NCI-H2081 treated with DMSO at 0.1 percent for 48 hours (cell line): ENCODE results near the gene POTEM.
"Not testable (repeated sequence)": the region's sequence is repeated elsewhere in the genome, so short reads cannot be mapped to it uniquely, and the experiment has no call there.

Source experiments
- DNase-seq: peaks from one replicate; lab custom pipeline; 2025; lab: John Stamatoyannopoulos, UW

The POTEM gene

GRCh38 chr14:18967134-18967533 lies at the start of gene POTEM:
TSS of gene POTEM (plus strand) at chr14:18967434. CDS start at chr14:18967486, 52 bp downstream.
- not testable (repeated sequence) for DNase-seq

GRCh38 chr14:18918345-18918744 lies 48.9 kb upstream of the POTEM start:
- DNase-seq, result not testable (repeated sequence)

DNA sequence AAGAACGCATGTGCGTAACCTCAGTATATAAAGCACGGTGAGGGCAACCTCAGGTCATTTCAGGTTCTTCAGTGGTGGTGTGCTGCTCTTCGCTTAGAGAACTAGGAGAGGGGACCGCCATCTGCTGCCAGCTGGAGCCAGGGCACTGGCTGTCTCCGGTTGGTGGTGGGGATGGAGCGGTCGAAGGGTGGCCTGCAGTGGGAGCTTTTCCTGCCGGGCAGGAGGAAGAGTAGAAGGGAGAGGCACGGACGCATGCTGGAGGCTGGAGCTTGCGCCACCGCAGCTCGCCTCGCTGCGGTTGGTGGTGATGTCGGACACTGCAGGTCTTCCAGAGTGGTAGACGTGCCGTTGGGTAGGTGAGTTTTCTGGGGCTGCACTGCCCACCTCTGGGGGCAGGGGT lies 47.2 kb upstream of the POTEM start:
- not testable (repeated sequence) for DNase-seq

GRCh38 chr14:18921055-18921701 lies 46.1 kb upstream of the POTEM start:
- not testable (repeated sequence) for DNase-seq

DNA sequence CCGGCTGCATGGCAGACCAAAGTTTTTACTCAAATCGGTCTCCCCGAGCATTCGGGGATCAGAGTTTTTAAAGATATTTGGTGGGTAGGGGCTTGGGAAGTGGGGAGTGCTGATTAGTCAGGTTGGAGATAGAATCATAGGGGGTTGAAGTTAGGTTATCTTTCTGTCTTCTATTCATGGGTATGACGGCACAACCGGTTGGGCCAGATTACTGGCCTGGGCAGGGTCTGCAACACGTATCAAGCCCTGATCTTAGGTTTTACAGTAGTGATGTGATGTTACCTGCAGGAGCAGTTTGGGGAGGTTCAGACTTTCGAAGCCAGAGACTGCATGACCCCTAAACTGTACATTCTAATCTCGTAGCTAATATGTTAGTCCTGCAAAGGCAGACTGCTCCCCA lies 30.4 kb upstream of the POTEM start:
- not testable (repeated sequence) for DNase-seq

DNA sequence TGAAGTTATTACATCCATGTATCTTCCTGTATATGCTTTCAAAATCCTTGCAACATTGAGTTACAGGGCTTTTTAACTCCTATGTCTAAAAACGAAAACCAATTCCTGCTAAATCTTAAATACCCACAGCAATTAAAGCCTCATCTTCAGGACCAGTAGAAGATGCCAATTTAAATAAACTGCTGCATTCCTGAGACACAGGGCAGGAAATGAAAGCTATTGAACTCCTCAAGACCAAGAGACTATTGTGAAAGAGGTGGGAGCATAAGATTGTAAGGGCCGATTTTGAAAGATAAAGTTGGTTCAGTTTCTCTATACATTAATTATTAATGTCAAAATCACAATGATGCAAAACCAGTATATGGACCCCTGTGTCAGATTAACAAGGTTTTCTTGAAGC lies 28.5 kb upstream of the POTEM start:
- DNase-seq, result not testable (repeated sequence)

- DNase-seq, result not testable (repeated sequence)
These were observed 17.3 kb upstream of the POTEM start for GRCh38 chr14:18949939-18950338.

- not testable (repeated sequence) for DNase-seq
These were observed 14.1 kb upstream of the POTEM start for GRCh38 chr14:18953085-18953484.

- not testable (repeated sequence) for DNase-seq
These were observed 11.4 kb upstream of the POTEM start for GRCh38 chr14:18955816-18956215.

GRCh38 chr14:18961576-18961975 lies 5.7 kb upstream of the POTEM start:
- DNase-seq, result not testable (repeated sequence)

- DNase-seq, result not testable (repeated sequence)
These were observed 5.1 kb upstream of the POTEM start for GRCh38 chr14:18962143-18962542.

GRCh38 chr14:18963276-18963675 lies 4.0 kb upstream of the POTEM start:
- not testable (repeated sequence) for DNase-seq

- DNase-seq, result not testable (repeated sequence)
These were observed 2.4 kb upstream of the POTEM start for GRCh38 chr14:18964878-18965277.

- DNase-seq, result not testable (repeated sequence)
These were observed 35.3 kb downstream of the POTEM start for GRCh38 chr14:19002566-19002965.

DNA sequence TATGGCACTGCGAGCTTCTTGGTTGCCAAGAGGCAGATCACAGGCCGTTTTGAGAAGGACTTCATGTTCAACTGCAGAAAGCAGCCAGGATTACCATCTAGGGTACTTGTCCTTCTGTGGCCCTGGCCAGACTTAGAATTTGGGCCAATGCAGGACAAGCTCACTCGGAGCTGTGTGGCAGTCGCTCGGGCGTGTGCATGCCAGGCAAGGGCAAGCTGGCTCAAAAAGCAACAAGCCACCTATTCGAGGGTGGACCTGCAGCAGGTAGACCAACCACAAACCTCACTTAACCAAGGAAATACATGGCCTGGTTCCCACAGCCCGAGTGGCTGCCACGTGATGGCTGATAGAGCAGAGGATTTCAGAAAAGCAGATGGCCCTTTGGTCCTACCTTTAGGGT lies 39.3 kb downstream of the POTEM start:
- not testable (repeated sequence) for DNase-seq

GRCh38 chr14:19007678-19008077 lies 40.4 kb downstream of the POTEM start:
- not testable (repeated sequence) for DNase-seq

- DNase-seq, result not testable (repeated sequence)
These were observed 43.8 kb downstream of the POTEM start for GRCh38 chr14:19011029-19011428.

DNA sequence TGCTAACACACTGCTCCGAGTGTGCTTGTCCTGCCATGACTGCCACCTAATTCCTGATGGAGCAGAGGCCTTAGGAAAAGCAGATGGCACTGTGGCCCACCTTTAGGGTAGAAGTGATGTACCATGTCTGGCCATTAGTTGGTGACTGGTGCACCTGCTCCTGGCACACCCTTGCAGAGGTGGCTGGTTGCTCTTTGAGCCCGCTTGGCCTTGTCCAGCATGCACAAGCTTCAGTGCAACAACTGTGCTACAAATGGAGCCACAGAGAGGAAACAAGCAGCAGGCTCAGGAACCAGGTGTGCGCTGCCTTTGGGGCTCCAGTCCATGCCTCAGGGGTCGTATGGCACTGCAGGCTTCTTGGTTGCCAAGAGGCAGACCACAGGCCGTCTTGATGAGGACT lies 44.5 kb downstream of the POTEM start:
- not testable (repeated sequence) for DNase-seq

GRCh38 chr14:19015185-19015584 lies 48.0 kb downstream of the POTEM start:
- DNase-seq, result not testable (repeated sequence)

- DNase-seq, result not testable (repeated sequence)
These were observed 57.9 kb downstream of the POTEM start for GRCh38 chr14:19025080-19025589.

- not testable (repeated sequence) for DNase-seq
These were observed 59.6 kb downstream of the POTEM start for GRCh38 chr14:19026649-19027351.

DNA sequence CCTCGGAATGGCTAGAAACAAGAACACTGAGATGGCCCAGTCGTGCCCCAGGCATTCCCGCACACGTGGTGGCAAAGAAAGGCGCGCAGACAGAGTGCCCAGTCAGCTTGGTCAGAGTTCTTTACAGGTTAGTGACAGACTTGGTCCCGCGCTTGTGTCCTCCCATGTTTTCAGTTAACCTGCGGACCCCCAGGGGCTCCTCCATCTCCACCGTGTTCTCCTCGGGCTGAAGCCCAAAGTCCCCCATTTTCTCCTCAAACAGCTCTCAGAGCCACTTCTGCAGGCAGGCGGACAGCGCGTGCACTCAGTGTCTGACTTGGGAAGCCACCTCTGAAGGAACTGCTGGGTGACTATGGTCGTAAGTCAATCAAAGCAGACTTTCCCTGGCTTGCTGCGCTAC lies 60.7 kb downstream of the POTEM start:
- DNase-seq, result not testable (repeated sequence)

DNA sequence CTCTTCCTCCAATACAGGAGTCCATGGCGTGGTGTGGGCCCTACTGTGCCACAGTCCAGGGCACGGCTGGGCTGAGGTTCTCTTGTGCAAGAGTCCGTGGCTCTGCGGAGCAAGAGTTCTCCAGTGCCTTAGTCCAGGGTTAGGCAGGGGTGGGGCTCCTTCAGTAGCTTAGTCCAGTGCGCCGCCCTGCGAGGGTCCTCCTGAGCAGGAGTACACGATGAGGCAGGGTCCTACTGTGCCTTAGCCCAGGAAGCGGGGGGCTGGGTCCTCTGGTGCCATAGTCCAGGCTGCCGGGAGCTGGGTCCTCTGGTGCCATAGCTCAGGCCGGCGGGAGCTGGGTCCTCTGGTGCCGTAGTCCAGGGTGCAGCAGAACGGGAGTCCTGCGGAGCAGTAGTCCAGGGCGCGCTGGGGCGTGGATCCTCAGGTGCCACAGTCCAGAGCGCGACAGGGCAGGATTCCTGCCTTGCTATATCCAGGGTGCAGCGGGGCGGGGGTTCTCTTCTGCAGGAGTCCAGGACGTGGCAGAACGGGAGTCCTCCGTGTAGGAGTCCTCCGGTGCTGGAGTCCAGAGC lies 69.7 kb downstream of the POTEM start:
- DNase-seq, result not testable (repeated sequence)
